Activated CD4-positive, alpha-beta memory T cell treated with anti-CD3 and anti-CD28 coated beads for 36 hours (primary cell): Measurements from ENCODE around the gene HEBP2. TPM values are rescaled to one million over a fixed set of nuclear protein-coding genes. Genes with fewer than 3 reads are reported as not detected.
"Not testable (repeated sequence)": the region's sequence is repeated elsewhere in the genome, so short reads cannot be mapped to it uniquely, and the experiment has no call there.

Source experiments
- CTCF ChIA-PET: fragments of 350-600 bp; sonication (Branson Sonifier 250); formaldehyde crosslinking; loops from one replicate; lab custom pipeline; 2021; ENCODE audit warnings: antibody characterized with exemption, inconsistent platforms; lab: Charles Lee
- POLR2A ChIA-PET: fragments of 350-600 bp; sonication (Branson Sonifier 250); formaldehyde crosslinking; loops from one replicate; lab custom pipeline; 2021; ENCODE audit warnings: antibody characterized with exemption; lab: Charles Lee
- DNase-seq: peaks from one replicate; pipeline ENCODE4 v3.0.0-alpha.2; 2020
- H3K27ac Mint-ChIP-seq: one replicate; pipeline ENCODE4 v1.8.0; 2021; ENCODE audit warnings: mixed read lengths
- H3K27me3 Mint-ChIP-seq: one replicate; pipeline ENCODE4 v1.8.0; 2021; ENCODE audit warnings: mixed read lengths
- H3K36me3 Mint-ChIP-seq: one replicate; pipeline ENCODE4 v1.8.0; 2021; ENCODE audit warnings: mixed read lengths
- H3K4me1 Mint-ChIP-seq: one replicate; pipeline ENCODE4 v1.8.0; 2021; ENCODE audit warnings: low read depth, mixed read lengths
- H3K4me3 Mint-ChIP-seq: one replicate; pipeline ENCODE4 v1.8.0; 2021; ENCODE audit warnings: mild to moderate bottlenecking, mixed read lengths
- H3K9me3 Mint-ChIP-seq: one replicate; pipeline ENCODE4 v1.8.0; 2021; ENCODE audit warnings: mixed read lengths
- intact Hi-C: fragments of 100-400 bp; cut with micrococcal nuclease; formaldehyde crosslinking; loops from one replicate; pipeline ENCODE4 v1.15.1; 2023
- total RNA-seq, 2 experiments: library from RNA; stranded (reverse); gene quantifications; one replicate each; pipeline ENCODE4 v1.2.3, GENCODE V29; 2021

The HEBP2 gene, protein sequence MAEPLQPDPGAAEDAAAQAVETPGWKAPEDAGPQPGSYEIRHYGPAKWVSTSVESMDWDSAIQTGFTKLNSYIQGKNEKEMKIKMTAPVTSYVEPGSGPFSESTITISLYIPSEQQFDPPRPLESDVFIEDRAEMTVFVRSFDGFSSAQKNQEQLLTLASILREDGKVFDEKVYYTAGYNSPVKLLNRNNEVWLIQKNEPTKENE
- 10 to 100 TPM; 49.5 to 49.6 TPM for total RNA-seq

- Mint-ChIP-seq H3K27me3 (no peaks in the 10 kb centered on the region), H3K4me1 (peaks cover 23% of the 10 kb centered on the region), H3K4me3 (peak within 1 kb of the TSS; percentile 79), H3K9me3 (no peaks in the 10 kb centered on the region), H3K36me3 (peaks cover 21% of the 10 kb centered on the region), H3K27ac (peak within 1 kb of the TSS; percentile 58)
- ChIA-PET POLR2A (interaction anchor here (1.0 kb wide), 1 partner anchor 52 kb away, joined by 3 read pairs; no protein-coding TSS in a partner anchor), CTCF (interaction anchor here (0.9 to 2.2 kb wide), 10 partner anchors 9 to 286 kb away, joined by 3 to 5 read pairs (median 4); no protein-coding TSS in a partner anchor)
- peak; percentile 97 for DNase-seq
- intact Hi-C loops = loop anchor here (1.0 to 10.0 kb wide), 5 partner anchors 181 to 399 kb away; partner anchors contain the start of genes ARFGEF3 and CCDC28A
Observed at GRCh38 chr6:138403801-138404665, at the start of gene HEBP2. Gene HEBP2, plus strand, starts transcription at chr6:138404223. Its CDS starts 273 bp downstream, at chr6:138404496.

- Mint-ChIP-seq H3K4me3 (no peak overlapping the region), H3K36me3 (no peaks in the 10 kb centered on the region), H3K27ac (no peak overlapping the region), H3K4me1 (no peaks in the 10 kb centered on the region), H3K9me3 (no peaks in the 10 kb centered on the region), H3K27me3 (peaks cover 4% of the 10 kb centered on the region)
- ChIA-PET CTCF (no interaction called here), POLR2A (no interaction called here)
- DNase-seq = no peak
- intact Hi-C loops = no loop called here
Observed at GRCh38 chr6:138357928-138358327, 46.1 kb upstream of the HEBP2 start.

DNA sequence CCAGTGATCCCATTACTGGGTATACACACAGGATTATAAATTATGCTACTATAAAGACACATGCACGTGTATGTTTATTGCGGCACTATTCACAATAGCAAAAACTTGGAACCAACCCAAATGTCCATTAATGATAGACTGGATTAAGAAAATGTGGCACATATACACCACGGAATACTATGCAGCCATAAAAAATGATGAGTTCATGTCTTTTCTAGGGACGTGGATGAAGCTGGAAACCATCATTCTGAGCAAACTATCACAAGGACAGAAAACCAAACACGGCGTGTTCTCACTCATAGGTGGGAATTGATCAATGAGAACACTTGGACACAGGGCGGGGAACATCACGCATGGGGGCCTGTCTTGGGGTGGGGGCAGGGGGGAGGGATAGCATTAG, 35.3 kb upstream of the HEBP2 start:
- H3K36me3 Mint-ChIP-seq, H3K27ac Mint-ChIP-seq, intact Hi-C loops, POLR2A ChIA-PET, H3K4me3 Mint-ChIP-seq, H3K9me3 Mint-ChIP-seq, CTCF ChIA-PET, H3K4me1 Mint-ChIP-seq, DNase-seq: not testable (repeated sequence)
- H3K27me3 Mint-ChIP-seq = peaks cover 16% of the 10 kb centered on the region

DNA sequence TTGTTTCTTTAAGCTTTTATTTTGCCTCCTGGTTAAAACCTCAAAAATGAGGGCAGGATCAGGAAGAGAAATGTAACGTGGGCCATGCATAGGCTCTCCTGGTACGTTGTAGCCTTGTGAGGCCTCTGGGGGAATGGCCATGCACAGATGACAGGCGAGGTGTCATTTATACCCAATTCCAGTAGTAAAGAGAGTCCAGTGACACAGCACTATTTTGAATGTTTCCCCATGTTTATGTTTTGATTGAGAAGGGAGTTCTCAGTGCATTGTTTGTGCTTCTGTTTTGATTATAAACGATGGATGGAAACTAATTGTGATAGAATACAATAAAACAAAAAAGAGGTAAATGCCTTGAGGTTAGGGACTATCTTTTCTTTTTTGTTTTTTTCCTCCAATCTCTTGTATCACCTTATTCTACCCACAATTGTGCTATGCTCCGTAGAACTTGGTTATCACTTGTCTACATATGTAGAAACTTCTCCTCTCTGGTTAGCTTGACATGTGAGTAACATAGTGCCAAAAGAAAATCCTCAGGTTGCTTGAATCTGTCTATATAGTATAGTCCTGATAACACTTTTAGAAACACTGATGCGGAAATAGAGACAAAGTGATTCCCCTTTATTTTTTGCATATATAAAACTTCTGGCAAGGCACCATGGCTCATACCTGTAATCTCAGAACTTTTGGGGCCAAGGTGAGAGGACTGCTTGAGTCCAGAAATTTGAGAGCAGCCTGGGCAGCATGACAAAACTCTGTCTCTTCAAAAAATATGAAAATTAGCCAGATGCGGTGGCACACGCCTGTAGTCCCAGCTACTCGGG, 33.2 kb upstream of the HEBP2 start:
- no peak for DNase-seq
- Mint-ChIP-seq H3K27ac (no peak overlapping the region), H3K4me1 (no peaks in the 10 kb centered on the region), H3K27me3 (peaks cover 10% of the 10 kb centered on the region), H3K4me3 (no peak overlapping the region), H3K9me3 (no peaks in the 10 kb centered on the region), H3K36me3 (no peaks in the 10 kb centered on the region)
- intact Hi-C loops = no loop called here
- ChIA-PET CTCF (interaction anchor here (2.9 kb wide), 1 partner anchor 255 kb away, joined by 8 read pairs; no protein-coding TSS in a partner anchor), POLR2A (no interaction called here)

- Mint-ChIP-seq H3K4me1 (no peaks in the 10 kb centered on the region), H3K36me3 (no peaks in the 10 kb centered on the region), H3K27me3 (peaks cover 8% of the 10 kb centered on the region), H3K27ac (no peak overlapping the region), H3K4me3 (no peak overlapping the region), H3K9me3 (no peaks in the 10 kb centered on the region)
- ChIA-PET CTCF (interaction anchor here (2.9 kb wide), 1 partner anchor 255 kb away, joined by 8 read pairs; no protein-coding TSS in a partner anchor), POLR2A (no interaction called here)
- intact Hi-C loops = no loop called here
- DNase-seq = no peak
Observed at GRCh38 chr6:138371452-138371711, 32.6 kb upstream of the HEBP2 start.

GRCh38 chr6:138371720-138372119, 32.3 kb upstream of the HEBP2 start:
- POLR2A ChIA-PET = no interaction called here
- intact Hi-C loops = no loop called here
- DNase-seq = no peak
- no peaks in the 10 kb centered on the region for H3K36me3 Mint-ChIP-seq
- CTCF ChIA-PET = interaction anchor here (2.9 kb wide), 1 partner anchor 255 kb away, joined by 8 read pairs; no protein-coding TSS in a partner anchor
- H3K27ac Mint-ChIP-seq = no peak overlapping the region
- H3K4me1 Mint-ChIP-seq = no peaks in the 10 kb centered on the region
- H3K9me3 Mint-ChIP-seq = no peaks in the 10 kb centered on the region
- no peak overlapping the region for H3K4me3 Mint-ChIP-seq
- peaks cover 5% of the 10 kb centered on the region for H3K27me3 Mint-ChIP-seq

GRCh38 chr6:138372711-138373463, 31.1 kb upstream of the HEBP2 start:
- intact Hi-C loops = no loop called here
- CTCF ChIA-PET = interaction anchor here (2.9 kb wide), 1 partner anchor 257 kb away, joined by 8 read pairs; no protein-coding TSS in a partner anchor
- H3K4me1 Mint-ChIP-seq = no peaks in the 10 kb centered on the region
- H3K36me3 Mint-ChIP-seq = no peaks in the 10 kb centered on the region
- no peak overlapping the region for H3K27ac Mint-ChIP-seq
- POLR2A ChIA-PET = no interaction called here
- H3K4me3 Mint-ChIP-seq = no peak overlapping the region
- DNase-seq = no peak
- H3K27me3 Mint-ChIP-seq = peaks cover 1% of the 10 kb centered on the region
- no peaks in the 10 kb centered on the region for H3K9me3 Mint-ChIP-seq

GRCh38 chr6:138374230-138374629, 29.8 kb upstream of the HEBP2 start:
- Mint-ChIP-seq H3K4me3 (no peak overlapping the region), H3K36me3 (no peaks in the 10 kb centered on the region), H3K27ac (no peak overlapping the region), H3K9me3 (no peaks in the 10 kb centered on the region), H3K4me1 (no peaks in the 10 kb centered on the region), H3K27me3 (no peaks in the 10 kb centered on the region)
- CTCF ChIA-PET = no interaction called here
- intact Hi-C loops = no loop called here
- POLR2A ChIA-PET = no interaction called here
- no peak for DNase-seq

GRCh38 chr6:138374815-138375214, 29.2 kb upstream of the HEBP2 start:
- no peaks in the 10 kb centered on the region for H3K4me1 Mint-ChIP-seq
- CTCF ChIA-PET = no interaction called here
- no peak overlapping the region for H3K4me3 Mint-ChIP-seq
- H3K36me3 Mint-ChIP-seq = no peaks in the 10 kb centered on the region
- H3K9me3 Mint-ChIP-seq = no peaks in the 10 kb centered on the region
- no peaks in the 10 kb centered on the region for H3K27me3 Mint-ChIP-seq
- POLR2A ChIA-PET = no interaction called here
- intact Hi-C loops = no loop called here
- no peak for DNase-seq
- no peak overlapping the region for H3K27ac Mint-ChIP-seq

- Mint-ChIP-seq H3K27ac (no peak overlapping the region), H3K36me3 (no peaks in the 10 kb centered on the region), H3K27me3 (no peaks in the 10 kb centered on the region), H3K9me3 (no peaks in the 10 kb centered on the region), H3K4me1 (no peaks in the 10 kb centered on the region), H3K4me3 (no peak overlapping the region)
- intact Hi-C loops = no loop called here
- DNase-seq = no peak
- ChIA-PET POLR2A (no interaction called here), CTCF (no interaction called here)
Observed at GRCh38 chr6:138377042-138377441, 27.0 kb upstream of the HEBP2 start.

DNA sequence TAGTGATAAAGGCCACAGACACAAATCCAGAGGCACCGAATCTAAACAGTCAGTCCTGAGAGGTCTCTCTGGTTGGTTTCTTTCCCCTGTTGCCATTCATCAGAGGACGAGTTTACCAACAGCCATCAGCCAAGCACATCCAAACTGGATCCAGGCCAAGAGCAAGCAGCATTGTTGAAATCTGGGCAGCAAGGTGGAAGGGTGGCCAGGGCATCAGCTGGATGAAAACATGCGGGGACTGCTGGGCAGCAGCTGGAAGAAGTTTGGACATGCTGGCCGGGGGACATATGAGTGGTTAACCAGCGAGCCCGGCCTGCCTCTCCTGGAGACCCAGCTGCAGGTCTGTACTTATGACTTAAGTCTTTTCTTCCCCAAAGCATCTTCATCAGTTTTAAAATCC, 26.2 kb upstream of the HEBP2 start, which contains the start of gene SMIM28:
Gene SMIM28 (plus strand): TSS at position 62 of the 400 bp plus-strand sequence. CDS start 168 bp downstream, at position 230.
- H3K27me3 Mint-ChIP-seq = peaks cover 2% of the 10 kb centered on the region
- no peak within 1 kb of the TSS for H3K4me3 Mint-ChIP-seq
- intact Hi-C loops = no loop called here
- no peaks in the 10 kb centered on the region for H3K36me3 Mint-ChIP-seq
- no peaks in the 10 kb centered on the region for H3K9me3 Mint-ChIP-seq
- ChIA-PET POLR2A (no interaction called here), CTCF (no interaction called here)
- no peak within 1 kb of the TSS for H3K27ac Mint-ChIP-seq
- H3K4me1 Mint-ChIP-seq = no peaks in the 10 kb centered on the region
- DNase-seq = no peak
